GM18951 (cell line): Measurements from ENCODE around the gene MAFF.
"Not testable (repeated sequence)": the region's sequence is repeated elsewhere in the genome, so short reads cannot be mapped to it uniquely, and the experiment has no call there.

ENCODE experiments used
- POLR2A ChIP-seq: IDR thresholded peaks from 4 replicates; pipeline ENCODE4 v1.6.1; 2011; ENCODE audit warnings: mild to moderate bottlenecking; ENCODE audit not compliant: insufficient read length, insufficient read depth; ENCODE audit errors: extremely low read depth
- in situ Hi-C: fragments of 300-500 bp; cut with MboI; formaldehyde crosslinking; loops from one replicate; pipeline ENCODE4 v1.12.0; 2022; ENCODE audit warnings: low sequenced_read_pairs, mixed read lengths, inconsistent platforms; ENCODE audit not compliant: unreplicated experiment

Gene MAFF

GRCh38 chr22:38201711-38202436 lies at the start of gene MAFF:
Gene MAFF (plus strand): TSS chr22:38201994. CDS start chr22:38213854, 11,860 bp downstream.
- peak; percentile 52 for TF ChIP-seq POLR2A
- in situ Hi-C loops, result no loop called here

GRCh38 chr22:38153821-38154562 lies 47.8 kb upstream of the MAFF start:
- no peak for TF ChIP-seq POLR2A
- in situ Hi-C loops, result no loop called here

DNA sequence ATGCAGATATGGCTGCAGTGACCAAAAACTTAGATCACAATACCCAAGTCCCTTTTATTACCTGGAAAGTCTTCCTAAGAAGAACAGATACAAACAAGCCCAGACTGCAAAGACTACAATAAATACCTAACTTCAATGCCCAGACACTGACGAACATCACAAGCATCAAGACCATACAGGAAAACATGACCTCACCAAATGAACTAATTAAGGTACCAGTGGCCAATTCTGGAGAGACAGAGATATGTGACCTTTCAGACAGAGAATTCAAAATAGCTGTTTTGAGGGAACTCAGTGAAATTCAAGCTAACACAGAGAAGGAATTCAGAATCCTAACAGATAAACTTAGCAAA lies 47.3 kb upstream of the MAFF start:
- in situ Hi-C loops, result not testable (repeated sequence)

DNA sequence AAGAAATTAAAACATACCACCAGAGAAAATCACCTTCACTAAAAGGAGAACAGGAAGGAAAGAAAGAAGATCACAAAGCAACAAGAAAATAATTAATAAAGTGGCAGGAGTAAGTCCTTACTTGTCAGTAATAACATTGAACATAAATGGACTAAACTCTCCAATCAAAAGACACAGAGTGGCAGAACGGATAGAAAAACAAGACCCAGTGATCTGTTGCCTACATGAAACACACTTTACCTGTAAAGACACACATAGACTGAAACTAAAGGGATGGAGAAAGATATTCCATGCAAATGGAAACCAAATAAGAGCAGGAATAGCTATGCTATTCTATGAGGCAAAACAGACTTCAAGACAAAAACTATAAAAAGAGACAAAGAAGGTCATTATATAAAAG lies 46.1 kb upstream of the MAFF start:
- in situ Hi-C loops, result no loop called here
- TF ChIP-seq POLR2A, result no peak

GRCh38 chr22:38162881-38163843 lies 38.6 kb upstream of the MAFF start:
- in situ Hi-C loops, result no loop called here
- TF ChIP-seq POLR2A, result no peak

DNA sequence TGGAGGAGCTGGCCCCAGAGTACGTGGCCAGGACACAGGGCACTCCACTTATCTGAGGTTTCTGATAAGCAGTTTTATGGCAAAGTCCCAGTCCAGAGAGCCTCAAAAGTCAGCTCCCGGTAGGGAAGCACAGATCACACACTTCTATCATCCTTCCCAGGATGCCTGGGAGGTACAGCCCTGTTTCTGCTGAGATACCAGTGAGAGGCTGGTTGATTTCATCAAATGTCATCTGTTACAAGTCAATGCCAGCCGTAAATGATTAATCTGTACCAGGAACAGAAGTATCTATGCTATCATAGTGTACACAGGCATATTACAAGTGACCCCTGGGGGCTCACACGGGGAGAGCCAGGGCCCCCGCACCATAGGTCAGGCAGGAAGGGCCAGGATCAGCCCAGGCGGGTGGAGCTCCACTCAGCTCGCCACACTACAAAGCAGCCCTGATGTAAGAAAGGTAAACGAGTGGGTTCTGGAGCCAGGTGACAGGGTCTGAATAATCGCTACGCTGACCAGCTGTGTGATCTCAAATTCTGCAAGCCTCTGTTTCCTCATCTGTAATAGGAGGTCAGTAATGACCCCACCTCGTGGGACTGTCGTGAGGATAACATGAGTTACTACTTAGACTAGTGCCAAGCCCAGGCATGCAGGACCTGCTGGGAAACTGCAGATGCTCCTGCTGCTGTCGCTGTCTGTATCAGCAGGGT lies 37.8 kb upstream of the MAFF start:
- TF ChIP-seq POLR2A, result no peak
- in situ Hi-C loops, result no loop called here

- in situ Hi-C loops, result no loop called here
- no peak for TF ChIP-seq POLR2A
Measured at GRCh38 chr22:38164551-38164918, 37.3 kb upstream of the MAFF start.

DNA sequence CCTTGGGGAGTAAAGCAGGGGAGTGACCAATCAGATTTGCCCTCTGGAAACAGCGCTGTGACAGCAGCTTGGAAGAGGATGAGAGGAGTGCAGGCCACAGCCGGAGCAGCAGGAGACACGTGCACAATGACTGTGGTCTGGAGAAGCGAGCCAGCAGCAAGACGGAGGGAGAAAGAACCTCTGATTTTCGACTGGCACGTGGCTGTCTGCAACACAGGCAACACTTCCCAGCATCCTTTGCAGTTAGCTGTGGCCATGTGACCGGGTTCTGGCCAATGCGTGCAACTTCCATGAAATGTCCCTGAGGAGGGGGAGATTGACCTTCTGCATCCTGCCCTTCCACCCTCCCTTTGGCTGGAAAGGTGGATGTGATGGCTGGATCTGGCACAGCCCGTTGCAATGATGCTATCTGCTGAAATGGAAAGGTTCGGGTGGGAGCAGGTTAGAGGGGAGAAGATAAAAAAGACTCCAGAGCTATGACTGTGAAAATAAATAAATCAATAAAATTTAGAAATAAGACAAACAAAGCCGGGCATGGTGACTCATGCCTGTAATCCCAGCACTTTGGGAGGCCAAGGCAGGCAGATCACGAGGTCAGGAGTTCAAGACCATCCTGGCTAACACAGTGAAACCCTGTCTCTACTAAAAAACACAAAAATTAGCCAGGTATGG lies 35.7 kb upstream of the MAFF start:
- in situ Hi-C loops, result no loop called here

GRCh38 chr22:38167988-38168407 lies 33.8 kb upstream of the MAFF start:
- TF ChIP-seq POLR2A, result no peak
- in situ Hi-C loops, result no loop called here

More for the DNA sequence above, 35.7 kb upstream of the MAFF start:
- TF ChIP-seq POLR2A, result no peak

DNA sequence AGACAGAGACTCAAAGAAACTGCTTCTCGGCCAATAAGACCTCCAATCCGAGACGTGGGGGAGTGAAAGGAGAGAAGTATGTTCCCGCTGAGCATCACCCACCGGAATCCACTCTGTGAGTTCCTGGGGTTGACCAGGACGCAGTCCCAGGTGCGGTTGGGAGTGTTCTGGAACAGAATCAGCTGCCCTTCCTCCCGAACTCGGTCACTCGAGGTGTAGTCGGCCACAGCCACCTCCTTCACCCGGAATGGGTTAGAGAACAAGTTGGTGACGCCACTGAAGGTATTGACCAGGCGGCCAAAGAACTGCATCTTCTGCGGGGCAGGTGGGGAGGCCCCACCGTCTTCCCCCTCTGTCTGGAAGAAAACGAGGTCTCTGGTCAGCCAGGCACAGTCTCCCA lies 32.7 kb upstream of the MAFF start:
- TF ChIP-seq POLR2A, result no peak
- in situ Hi-C loops, result no loop called here

DNA sequence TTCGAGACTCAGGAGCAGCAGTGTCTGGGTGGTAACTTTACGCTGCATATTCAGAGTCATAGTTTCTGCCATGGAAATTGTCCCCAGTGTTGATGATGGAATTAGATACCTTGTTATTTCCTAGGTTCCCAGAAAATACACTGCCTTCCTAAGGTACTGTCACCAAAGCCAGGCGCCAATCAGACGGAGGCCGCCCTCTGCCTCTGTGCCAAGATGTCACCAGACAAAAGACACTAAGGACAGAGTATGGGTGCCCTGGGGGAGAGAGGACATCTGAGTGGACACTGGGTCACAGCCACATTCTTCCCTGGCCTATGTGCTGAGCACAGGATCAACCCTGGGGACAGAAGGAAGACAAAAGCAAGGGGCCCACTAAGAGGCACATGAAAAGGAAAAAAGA lies 31.3 kb upstream of the MAFF start:
- no peak for TF ChIP-seq POLR2A
- in situ Hi-C loops, result no loop called here
